SJCRH30 (cell line): Measurements from ENCODE around the gene PLEKHG4B. TPM values are rescaled to one million over a fixed set of nuclear protein-coding genes. Genes with fewer than 3 reads are reported as not detected.
"Not testable (repeated sequence)": the region's sequence is repeated elsewhere in the genome, so short reads cannot be mapped to it uniquely, and the experiment has no call there.

Experiments
- DNase-seq, 2 experiments: peaks; one replicate each; pipeline ENCODE4 v3.0.0-alpha.2; 2015 to 2020
- H3K27ac ChIP-seq: fragments of 250-450 bp; sonication (Bioruptor Pico); 2 replicates; pipeline ENCODE4 v1.5.1; 2020; ENCODE audit warnings: mild to moderate bottlenecking, moderate library complexity
- H3K27me3 ChIP-seq: fragments of 250-450 bp; sonication (Bioruptor Pico); 2 replicates; pipeline ENCODE4 v1.5.1; 2020; ENCODE audit warnings: mild to moderate bottlenecking, moderate library complexity
- H3K36me3 ChIP-seq: fragments of 250-450 bp; sonication (Bioruptor Pico); 2 replicates; pipeline ENCODE4 v1.5.1; 2020; ENCODE audit warnings: mild to moderate bottlenecking, moderate library complexity
- H3K4me1 ChIP-seq: fragments of 250-450 bp; sonication (Bioruptor Pico); 2 replicates; pipeline ENCODE4 v1.5.1; 2020; ENCODE audit warnings: mild to moderate bottlenecking, moderate library complexity
- H3K4me3 ChIP-seq: fragments of 250-450 bp; sonication (Bioruptor Pico); 2 replicates; pipeline ENCODE4 v1.5.1; 2020; ENCODE audit warnings: mild to moderate bottlenecking, moderate library complexity
- H3K9me3 ChIP-seq: fragments of 250-450 bp; sonication (Bioruptor Pico); replicated peaks from 2 replicates; pipeline ENCODE4 v1.5.1; 2020; ENCODE audit warnings: mild to moderate bottlenecking, moderate library complexity
- total RNA-seq: library from RNA; depleted of rRNA; stranded (reverse); fragments of >200 nt; shearing (Covaris generic); gene quantifications from 2 replicates; pipeline ENCODE4 v1.2.3, GENCODE V29; 2014

PLEKHG4B gene
- total RNA-seq, 1 experiment from 2014 or later = 3.9 TPM

GRCh38 chr5:159448-160172 lies 67.6 kb downstream of the PLEKHG4B start:
- Histone ChIP-seq H3K9me3 (no peaks in the 10 kb centered on the region), H3K36me3 (no peaks in the 10 kb centered on the region), H3K4me3 (peak overlapping the region; percentile 27), H3K27me3 (no peaks in the 10 kb centered on the region), H3K27ac (peak overlapping the region; percentile 73), H3K4me1 (peaks cover 50% of the 10 kb centered on the region)
- peak; percentile 58 to 67 for DNase-seq

GRCh38 chr5:160173-160510 lies 68.2 kb downstream of the PLEKHG4B start:
- peaks cover 48% of the 10 kb centered on the region for H3K4me1 ChIP-seq
- no peaks in the 10 kb centered on the region for H3K27me3 ChIP-seq
- H3K9me3 ChIP-seq = no peaks in the 10 kb centered on the region
- peak overlapping the region; percentile 27; the same call in 1 of the 2 replicates for H3K4me3 ChIP-seq
- peak overlapping the region; percentile 73 for H3K27ac ChIP-seq
- DNase-seq = peak; percentile 85 to 91
- H3K36me3 ChIP-seq = no peaks in the 10 kb centered on the region

DNA sequence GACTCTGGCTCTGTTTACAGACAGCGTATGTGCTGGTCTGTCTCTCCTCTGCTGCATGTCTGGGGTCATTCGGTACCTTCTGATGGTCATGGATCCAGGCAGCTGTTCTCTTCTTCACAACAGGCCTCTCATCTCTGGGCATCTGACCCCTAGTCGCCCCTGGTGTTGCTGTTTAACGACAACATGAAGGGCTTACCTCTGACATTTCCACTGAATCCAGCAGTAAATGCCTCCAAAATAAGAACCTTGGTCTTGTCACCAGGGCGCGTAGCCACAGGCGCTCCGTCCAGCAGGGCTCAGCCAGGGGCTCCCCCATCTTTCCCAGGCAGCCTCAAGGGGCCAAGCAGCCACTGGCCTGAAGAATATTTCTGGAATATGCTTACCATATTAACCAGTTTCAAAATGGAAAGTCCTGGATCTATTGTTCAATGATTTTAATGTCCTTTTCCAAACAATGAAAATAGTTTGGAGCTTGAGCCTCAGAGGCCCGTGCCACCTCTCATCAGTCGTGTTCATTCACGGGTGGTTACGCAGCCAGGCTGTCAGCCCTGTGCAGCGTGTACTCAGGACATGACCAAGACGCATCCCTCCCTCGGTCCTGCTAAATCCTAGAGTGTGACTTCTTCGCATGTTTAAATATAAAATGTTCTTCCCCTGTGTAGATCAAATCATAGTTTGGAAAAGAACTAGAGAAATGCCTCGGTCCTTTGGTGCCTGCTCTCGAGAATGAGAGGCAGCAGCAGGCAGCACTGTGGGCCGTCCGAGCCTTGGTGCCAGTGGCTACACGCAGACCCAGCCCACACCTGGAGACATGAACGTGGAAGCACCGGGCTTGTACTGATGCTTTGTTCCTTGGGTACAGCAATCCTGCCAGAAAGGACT lies 69.2 kb downstream of the PLEKHG4B start:
- Histone ChIP-seq H3K27ac (peak overlapping the region; percentile 73), H3K9me3 (no peaks in the 10 kb centered on the region), H3K4me3 (no peak overlapping the region), H3K4me1 (peaks cover 38% of the 10 kb centered on the region), H3K36me3 (no peaks in the 10 kb centered on the region), H3K27me3 (no peaks in the 10 kb centered on the region)
- peak; percentile 50 to 58 for DNase-seq

- Histone ChIP-seq H3K27ac (peak overlapping the region; percentile 73), H3K4me3 (no peak overlapping the region), H3K4me1 (peaks cover 33% of the 10 kb centered on the region), H3K9me3 (no peaks in the 10 kb centered on the region), H3K36me3 (no peaks in the 10 kb centered on the region), H3K27me3 (no peaks in the 10 kb centered on the region)
- no peak for DNase-seq
Measured at GRCh38 chr5:161803-162110, 69.8 kb downstream of the PLEKHG4B start.

DNA sequence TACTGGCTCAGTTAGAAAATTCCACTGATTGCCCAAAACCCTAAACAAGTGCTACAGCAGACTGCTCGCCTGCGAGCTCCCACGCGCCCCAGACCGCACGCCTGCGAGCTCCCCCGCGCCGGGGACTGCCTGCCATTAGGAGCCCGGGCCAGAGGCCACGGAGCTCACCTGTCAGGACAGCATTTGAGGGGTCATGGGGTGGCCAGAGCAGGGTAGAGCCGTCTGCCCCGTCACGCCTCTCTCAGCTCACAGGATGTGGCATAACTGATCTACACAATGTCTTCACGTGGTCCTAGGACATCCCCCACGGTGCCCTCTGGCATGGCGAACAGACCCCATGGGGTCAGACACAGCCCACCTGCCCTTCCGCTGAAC lies 70.2 kb downstream of the PLEKHG4B start:
- H3K27ac ChIP-seq = no peak overlapping the region; the same call in 1 of the 2 replicates
- no peak overlapping the region for H3K4me3 ChIP-seq
- DNase-seq = no peak
- H3K27me3 ChIP-seq = no peaks in the 10 kb centered on the region
- H3K4me1 ChIP-seq = peaks cover 33% of the 10 kb centered on the region
- no peaks in the 10 kb centered on the region for H3K9me3 ChIP-seq
- no peaks in the 10 kb centered on the region for H3K36me3 ChIP-seq

- DNase-seq = no peak
- no peak overlapping the region for H3K27ac ChIP-seq
- H3K36me3 ChIP-seq = no peaks in the 10 kb centered on the region
- H3K4me1 ChIP-seq = peaks cover 33% of the 10 kb centered on the region
- H3K9me3 ChIP-seq = no peaks in the 10 kb centered on the region
- H3K4me3 ChIP-seq = no peak overlapping the region
- H3K27me3 ChIP-seq = no peaks in the 10 kb centered on the region
Measured at GRCh38 chr5:162565-163337, 70.8 kb downstream of the PLEKHG4B start.

DNA sequence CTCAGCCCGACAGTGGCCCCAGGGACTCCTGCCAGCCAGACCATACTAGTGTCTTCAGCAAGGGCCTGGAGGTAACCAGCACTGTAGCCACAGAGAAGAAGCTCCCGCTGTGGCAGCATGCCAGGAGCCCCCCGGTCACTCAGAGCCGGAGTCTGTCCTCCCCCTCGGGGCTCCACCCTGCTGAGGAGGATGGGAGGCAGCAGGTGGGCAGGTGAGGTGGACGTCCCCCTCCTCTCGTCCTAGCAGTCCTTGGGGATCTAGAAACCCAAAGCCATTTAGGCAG lies 71.3 kb downstream of the PLEKHG4B start:
- Histone ChIP-seq H3K4me1 (peaks cover 35% of the 10 kb centered on the region), H3K4me3 (no peak overlapping the region), H3K27me3 (no peaks in the 10 kb centered on the region), H3K9me3 (no peaks in the 10 kb centered on the region), H3K27ac (no peak overlapping the region), H3K36me3 (no peaks in the 10 kb centered on the region)
- no peak for DNase-seq

GRCh38 chr5:163841-164240 lies 71.9 kb downstream of the PLEKHG4B start:
- peaks cover 31% of the 10 kb centered on the region for H3K4me1 ChIP-seq
- H3K27me3 ChIP-seq = no peaks in the 10 kb centered on the region
- DNase-seq = no peak
- no peak overlapping the region for H3K4me3 ChIP-seq
- H3K36me3 ChIP-seq = no peaks in the 10 kb centered on the region
- H3K9me3 ChIP-seq = no peaks in the 10 kb centered on the region
- H3K27ac ChIP-seq = no peak overlapping the region

DNA sequence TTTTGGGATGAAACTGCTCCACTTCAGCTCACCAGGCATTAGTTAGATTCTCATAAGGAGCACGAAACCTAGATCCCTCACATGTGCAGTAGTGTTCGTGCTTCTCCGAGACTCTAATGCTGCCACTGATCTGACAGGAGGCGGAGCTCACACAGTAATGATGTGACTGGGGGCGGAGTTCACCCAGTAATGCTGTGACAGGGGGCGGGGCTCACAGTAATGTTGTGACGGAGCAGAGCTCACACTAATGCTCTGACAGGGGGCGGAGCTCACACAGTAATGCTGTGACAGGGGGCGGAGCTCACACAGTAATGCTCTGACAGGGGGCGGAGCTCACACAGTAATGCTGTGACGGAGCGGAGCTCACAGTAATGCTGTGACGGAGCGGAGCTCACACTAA lies 72.3 kb downstream of the PLEKHG4B start:
- Histone ChIP-seq H3K9me3 (no peaks in the 10 kb centered on the region), H3K4me1 (peaks cover 27% of the 10 kb centered on the region), H3K4me3 (no peak overlapping the region), H3K36me3 (no peaks in the 10 kb centered on the region), H3K27me3 (no peaks in the 10 kb centered on the region), H3K27ac (no peak overlapping the region)
- DNase-seq = no peak

DNA sequence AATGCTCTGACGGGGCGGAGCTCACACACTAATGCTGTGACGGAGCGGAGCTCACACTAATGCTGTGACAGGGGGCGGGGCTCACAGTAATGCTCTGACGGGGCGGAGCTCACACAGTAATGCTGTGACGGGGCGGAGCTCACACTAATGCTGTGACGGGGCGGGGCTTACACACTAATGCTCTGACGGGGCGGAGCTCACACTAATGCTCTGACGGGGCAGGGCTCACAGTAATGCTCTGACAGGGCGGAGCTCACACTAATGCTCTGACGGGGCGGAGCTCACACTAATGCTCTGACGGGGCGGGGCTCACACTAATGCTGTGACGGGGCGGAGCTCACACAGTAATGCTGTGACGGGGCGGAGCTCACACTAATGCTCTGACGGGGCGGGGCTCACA lies 72.8 kb downstream of the PLEKHG4B start:
- not testable (repeated sequence) for H3K27ac ChIP-seq, DNase-seq, H3K36me3 ChIP-seq, H3K27me3 ChIP-seq, H3K9me3 ChIP-seq, H3K4me3 ChIP-seq
- peaks cover 23% of the 10 kb centered on the region for H3K4me1 ChIP-seq

- Histone ChIP-seq H3K27me3 (no peaks in the 10 kb centered on the region), H3K4me3 (no peak overlapping the region), H3K27ac (no peak overlapping the region), H3K4me1 (peaks cover 10% of the 10 kb centered on the region), H3K9me3 (no peaks in the 10 kb centered on the region), H3K36me3 (no peaks in the 10 kb centered on the region)
- no peak for DNase-seq
Measured at GRCh38 chr5:166441-167372, 74.7 kb downstream of the PLEKHG4B start.

DNA sequence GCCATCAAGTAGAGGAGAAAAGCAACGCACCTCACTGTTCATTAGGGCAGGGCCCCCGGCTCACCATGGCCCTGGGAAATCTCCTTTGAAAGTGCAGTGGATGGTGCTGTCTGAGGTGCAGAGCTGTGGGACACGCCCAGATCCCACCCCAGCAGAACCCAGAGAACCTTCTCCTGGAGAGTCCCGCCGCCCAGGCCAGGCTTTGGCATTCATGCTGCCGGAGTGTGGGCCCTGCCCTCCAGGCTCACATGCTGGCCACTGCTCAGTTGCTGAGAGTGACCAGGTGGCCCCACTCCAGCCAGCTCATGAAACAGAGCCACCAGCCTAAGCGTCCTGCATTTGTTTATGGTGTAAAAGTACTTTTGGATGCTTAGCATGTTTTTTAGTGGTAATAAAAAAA lies 75.5 kb downstream of the PLEKHG4B start:
- Histone ChIP-seq H3K4me3 (no peak overlapping the region), H3K27ac (no peak overlapping the region), H3K36me3 (no peaks in the 10 kb centered on the region), H3K4me1 (peaks cover 2% of the 10 kb centered on the region; the same call in 1 of the 2 replicates), H3K27me3 (no peaks in the 10 kb centered on the region), H3K9me3 (no peaks in the 10 kb centered on the region)
- DNase-seq = no peak

DNA sequence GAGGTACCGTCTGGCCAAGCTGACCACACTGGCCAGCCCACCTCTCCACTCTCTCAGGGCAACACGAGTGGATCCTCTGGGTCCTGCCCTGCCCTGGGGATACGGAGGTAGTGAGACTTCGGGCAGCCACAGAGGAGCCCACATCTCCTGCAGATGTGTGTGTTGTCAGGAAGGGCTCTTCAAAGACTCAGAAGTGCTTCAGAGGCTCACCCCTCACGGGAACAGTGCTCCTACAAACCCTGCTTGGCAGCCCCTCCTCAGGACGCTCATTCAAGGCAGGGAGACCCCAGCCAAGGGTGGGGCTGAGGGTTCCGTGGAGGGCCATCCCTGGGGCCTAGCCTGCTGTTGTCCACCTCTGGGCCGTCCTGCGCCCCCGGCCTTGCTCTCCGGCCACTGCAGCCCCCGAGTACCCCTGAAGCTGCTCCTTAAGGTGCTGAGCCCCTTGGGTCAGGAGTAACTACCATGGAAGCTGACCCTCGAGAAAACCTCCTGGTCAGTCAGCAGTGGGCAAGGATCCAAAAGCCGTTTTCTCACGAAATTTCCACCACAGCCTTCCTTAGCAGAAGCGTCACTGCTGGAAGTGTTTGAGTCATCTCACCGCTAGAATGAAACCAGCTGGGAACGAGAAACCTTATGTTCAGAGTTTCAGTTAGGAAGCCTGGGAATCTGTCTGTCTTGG lies 76.2 kb downstream of the PLEKHG4B start:
- Histone ChIP-seq H3K27ac (no peak overlapping the region), H3K36me3 (no peaks in the 10 kb centered on the region), H3K27me3 (no peaks in the 10 kb centered on the region), H3K4me3 (no peak overlapping the region), H3K4me1 (0 out of 2 replicates have a peak, but pooled peaks cover 2% of the 10 kb centered on the region), H3K9me3 (no peaks in the 10 kb centered on the region)
- no peak for DNase-seq
